ELR (cell line): ENCODE results near the gene ARMC2.
A peak's percentile ranks its signal among the peaks of the same experiment; 100 is the strongest.
"Not testable (repeated sequence)": the region's sequence is repeated elsewhere in the genome, so short reads cannot be mapped to it uniquely, and the experiment has no call there.

ENCODE experiments used
- DNase-seq: peaks from one replicate; pipeline ENCODE4 v3.0.0-alpha.2; 2015; ENCODE audit warnings: low read depth

Gene ARMC2

DNA sequence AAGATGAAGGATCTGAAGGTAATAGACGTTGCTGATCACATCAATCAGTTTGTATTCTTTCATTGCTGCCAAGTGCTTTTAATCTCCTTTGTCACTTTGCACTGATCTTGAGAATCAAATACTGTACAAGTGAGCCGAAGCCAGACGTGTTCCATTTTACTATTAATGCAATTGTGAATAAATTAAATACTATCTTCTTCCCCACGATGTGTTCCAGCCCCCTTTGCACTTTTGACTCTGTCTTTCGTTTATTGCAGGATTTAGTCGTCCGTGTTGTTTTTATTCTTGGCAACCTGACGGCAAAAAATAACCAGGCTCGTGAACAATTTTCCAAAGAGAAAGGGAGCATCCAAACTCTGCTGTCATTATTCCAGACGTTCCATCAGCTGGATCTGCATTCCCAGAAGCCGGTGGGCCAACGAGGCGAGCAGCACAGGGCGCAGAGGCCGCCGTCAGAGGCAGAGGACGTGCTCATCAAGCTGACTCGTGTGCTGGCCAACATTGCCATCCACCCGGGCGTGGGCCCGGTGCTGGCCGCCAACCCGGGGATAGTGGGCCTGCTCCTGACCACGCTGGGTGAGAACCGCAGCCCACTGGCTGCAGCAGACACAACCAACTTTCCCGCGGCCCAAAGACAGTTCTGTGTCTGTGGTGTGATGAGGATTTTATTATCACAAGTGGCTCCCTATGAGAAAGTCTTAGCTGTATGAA is 104.7 kb downstream of the ARMC2 start:
- no peak for DNase-seq

DNA sequence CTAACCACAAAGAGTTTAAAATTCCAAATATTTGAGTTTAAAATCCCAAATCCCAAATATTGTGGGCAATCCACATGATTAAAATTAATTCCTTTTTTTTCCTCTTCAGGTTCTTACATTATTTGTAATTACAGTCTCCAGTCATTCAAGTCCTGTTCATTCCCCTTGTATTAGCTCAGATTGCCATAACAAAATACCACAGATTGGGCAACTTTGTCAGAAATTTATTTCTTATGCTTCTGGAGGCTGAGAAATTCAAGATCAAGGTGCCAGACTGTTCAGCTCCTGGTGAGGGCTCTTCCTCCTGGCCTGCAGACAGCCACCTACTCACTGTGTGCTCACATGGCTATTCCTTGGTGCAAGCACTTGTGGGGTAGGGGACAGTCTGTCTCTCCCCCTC is 105.5 kb downstream of the ARMC2 start:
- DNase-seq: no peak

- DNase-seq: no peak
These were observed 107.2 kb downstream of the ARMC2 start for GRCh38 chr6:108955329-108955949.

GRCh38 chr6:108957221-108957620 is 109.0 kb downstream of the ARMC2 start:
- no peak for DNase-seq

- no peak for DNase-seq
These were observed 110.9 kb downstream of the ARMC2 start for GRCh38 chr6:108958900-108959770.

DNA sequence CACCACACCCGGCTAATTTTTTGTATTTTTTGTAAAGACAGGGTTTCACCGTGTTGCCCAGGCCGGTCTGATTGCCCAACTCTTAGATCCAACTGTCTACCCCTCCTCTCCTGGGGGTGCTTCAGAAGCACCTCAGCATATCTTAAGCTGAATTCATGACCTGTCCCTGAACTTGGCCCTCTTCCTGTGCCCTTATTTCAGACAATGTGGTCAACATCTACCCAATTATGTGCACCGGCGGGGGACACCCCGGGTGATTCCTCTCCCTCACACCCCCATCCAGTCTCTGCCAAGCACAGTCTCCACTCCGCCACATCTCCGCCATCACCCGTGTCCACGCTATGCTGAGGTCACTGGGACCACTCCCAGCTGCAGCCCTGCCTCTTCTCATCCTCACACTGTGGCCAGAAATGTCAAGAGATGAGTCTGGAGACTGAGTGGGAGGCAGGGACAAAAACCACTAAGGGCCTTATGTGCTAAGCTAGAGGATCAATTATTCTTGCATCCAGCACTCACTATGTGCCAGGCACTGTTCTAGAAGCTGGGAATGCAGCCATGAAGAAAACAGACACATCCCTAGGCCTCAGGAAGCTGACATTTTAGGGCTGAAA is 111.9 kb downstream of the ARMC2 start:
- DNase-seq: no peak

- no peak for DNase-seq
These were observed 112.4 kb downstream of the ARMC2 start for GRCh38 chr6:108960601-108961000.

DNA sequence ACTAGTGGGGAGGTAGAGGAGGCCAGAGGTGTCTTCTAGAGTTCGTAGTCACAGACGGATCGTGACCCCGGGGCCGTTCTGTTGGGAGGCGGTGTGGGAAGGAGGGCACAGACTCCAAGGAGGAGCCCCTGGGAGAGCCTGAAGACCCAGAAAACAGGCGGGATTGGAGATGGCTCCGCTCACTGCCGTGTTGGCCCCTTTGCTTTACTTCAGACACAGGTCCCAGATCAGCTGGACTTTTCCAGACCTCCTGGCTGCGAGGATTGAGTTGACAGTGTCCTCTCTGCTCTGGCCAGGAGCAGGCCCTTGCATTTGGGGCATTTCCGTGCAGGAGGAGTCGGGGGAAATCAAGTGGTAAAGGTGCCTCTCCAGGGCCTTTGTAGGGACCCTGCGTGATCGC is 112.9 kb downstream of the ARMC2 start:
- DNase-seq: no peak

- DNase-seq: peak; percentile 80
These were observed 113.8 kb downstream of the ARMC2 start for GRCh38 chr6:108961985-108962384.

- DNase-seq: no peak
These were observed 118.0 kb downstream of the ARMC2 start for GRCh38 chr6:108966251-108966650.

- peak; percentile 73 for DNase-seq
These were observed 118.9 kb downstream of the ARMC2 start for GRCh38 chr6:108966855-108967755.

DNA sequence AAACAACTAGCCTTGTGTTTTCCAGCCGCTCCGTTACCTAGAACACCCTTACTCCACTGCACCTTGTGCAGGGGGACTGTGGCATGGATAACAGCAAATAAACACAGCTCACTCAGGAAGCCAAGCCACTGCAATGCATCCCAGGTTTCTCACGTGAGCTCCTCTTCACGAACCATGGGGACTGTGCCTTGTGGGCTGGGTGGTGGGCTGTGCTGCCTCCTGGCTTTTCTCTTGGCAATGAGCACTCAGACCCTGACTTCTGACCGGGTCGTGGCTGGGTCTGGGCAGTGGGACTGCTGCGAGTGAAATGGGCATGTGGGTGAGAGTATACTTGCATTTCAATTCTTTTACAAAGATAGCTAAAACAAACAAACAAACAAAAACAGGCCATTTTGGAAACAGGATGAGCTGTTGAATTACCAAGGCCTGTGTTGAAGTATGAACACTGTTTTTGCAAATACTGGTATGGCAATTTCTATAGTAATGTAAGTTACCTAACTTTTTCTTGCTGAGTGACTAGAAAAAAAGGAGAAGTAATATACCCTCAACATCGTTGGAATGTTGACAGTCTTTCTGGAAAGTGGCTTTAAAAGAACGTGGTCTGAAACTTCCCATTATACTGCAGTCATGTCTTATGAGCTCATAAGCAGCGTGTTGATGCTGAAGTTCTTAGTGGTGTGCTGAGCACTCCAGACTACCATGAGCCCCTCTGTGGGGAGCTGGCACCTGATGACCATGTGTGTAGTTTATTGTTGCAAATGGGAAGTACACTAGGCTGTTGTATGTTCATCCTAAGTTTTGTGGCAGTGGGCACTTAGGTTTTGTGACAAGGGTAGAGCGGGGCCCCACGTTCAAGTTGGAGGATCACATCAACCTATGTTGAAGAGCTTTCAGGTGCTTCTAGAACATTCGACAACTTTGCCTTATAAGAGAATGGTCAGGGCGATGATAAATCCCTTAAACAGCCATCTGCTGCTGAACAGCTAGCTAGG is 120.4 kb downstream of the ARMC2 start:
- no peak for DNase-seq

DNA sequence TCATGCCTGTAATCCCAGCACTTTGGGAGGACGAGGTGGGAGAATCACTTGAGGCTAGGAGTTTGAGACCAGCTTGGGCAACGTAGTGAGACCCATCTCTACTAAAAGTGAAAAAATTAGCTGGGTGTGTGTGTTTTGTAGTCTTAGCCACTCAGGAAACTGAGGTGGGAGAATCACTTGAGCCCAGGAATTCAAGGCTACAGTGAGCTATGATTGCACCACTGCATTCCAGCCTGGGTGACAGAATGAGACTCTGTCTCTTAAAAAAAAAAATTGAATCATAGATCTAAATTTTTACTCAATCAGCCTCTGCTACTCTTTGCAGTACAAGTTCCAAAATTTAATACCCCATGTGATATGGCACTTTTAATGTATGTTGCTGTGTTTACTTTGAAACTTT is 121.6 kb downstream of the ARMC2 start:
- no peak for DNase-seq

DNA sequence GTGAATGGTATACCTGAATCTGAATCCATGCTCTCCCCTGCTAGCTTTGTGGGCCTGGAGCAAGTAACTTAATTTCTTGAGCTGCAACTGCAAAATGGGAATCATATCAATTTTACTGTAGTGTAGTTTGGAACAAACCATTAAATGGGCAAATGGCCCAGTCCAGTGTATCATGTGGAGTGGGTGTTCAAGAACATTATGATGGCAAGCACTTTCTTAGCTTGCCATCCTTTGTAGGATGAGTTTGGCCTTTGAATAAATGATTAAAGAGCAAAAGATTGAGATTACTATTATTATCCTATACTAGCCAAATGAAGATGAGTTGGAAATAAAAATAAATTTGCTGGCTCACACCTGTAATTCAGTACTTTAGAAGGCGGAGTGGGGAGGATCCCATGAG is 126.0 kb downstream of the ARMC2 start:
- no peak for DNase-seq

DNA sequence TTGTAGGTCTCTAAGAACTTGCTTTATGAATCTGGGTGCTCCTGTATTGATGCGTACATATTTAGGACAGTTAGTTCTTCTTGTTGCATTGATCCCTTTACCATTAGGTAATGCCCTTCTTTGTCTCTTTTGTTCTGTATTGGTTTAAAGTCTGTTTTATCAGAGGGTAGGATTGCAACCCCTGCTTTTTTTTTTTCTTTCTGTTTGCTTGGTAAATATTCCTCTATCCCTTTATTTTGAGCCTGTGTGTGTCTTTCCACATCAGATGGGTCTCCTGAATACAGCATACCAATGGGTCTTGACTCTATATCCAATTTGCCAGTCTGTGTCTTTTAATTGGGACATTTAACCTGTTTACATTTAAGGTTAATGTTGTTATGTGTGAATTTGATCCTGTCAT is 130.4 kb downstream of the ARMC2 start:
- DNase-seq: not testable (repeated sequence)

GRCh38 chr6:108982154-108983113 is 134.2 kb downstream of the ARMC2 start:
- no peak for DNase-seq

DNA sequence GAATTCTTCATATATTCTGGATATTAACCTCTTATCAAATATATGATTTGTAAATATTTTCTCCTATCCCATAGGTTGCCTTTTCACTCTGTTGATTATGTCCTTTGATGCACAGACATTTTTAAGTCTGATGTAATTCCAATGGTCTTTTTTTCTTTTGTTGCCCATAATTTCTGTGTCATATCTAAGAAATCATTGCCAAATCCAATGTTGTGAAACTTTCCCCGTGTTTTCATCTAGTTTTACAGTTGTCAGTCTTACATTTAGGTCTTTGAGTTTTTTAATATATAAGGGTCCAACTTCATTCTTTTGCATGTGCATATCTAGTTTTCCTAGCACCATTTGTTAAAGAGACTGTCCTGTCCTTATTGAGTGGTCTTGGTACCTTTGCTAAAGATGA is 134.9 kb downstream of the ARMC2 start:
- DNase-seq: no peak

- no peak for DNase-seq
These were observed 137.1 kb downstream of the ARMC2 start for GRCh38 chr6:108985301-108985700.

- DNase-seq: no peak
These were observed 138.9 kb downstream of the ARMC2 start for GRCh38 chr6:108987156-108987555.
